ENCODE measurements around the gene TESMIN. TPM values are rescaled to one million over a fixed set of nuclear protein-coding genes. Genes with fewer than 3 reads are reported as not detected.
A peak's percentile ranks its signal among the peaks of the same experiment; 100 is the strongest.

Gene TESMIN
- total RNA-seq, 1 donor from 2014 or later = 1.1 TPM

GRCh38 chr11:68757711-68758110, 6.4 kb upstream of the TESMIN start:
- Histone ChIP-seq H3K4me1 (ENCODE audit: insufficient read depth, low read length) (no peaks in the 10 kb centered on the region), H3K9ac (ENCODE audit: low read length) (no peak overlapping the region), H3K27me3 (ENCODE audit: insufficient read depth, low read length) (peaks cover 2% of the 10 kb centered on the region), H4K20me1 (ENCODE audit: insufficient read depth, low read length) (no peaks in the 10 kb centered on the region), H3K36me3 (ENCODE audit: insufficient read depth, low read length) (no peaks in the 10 kb centered on the region), H2AFZ (ENCODE audit: low read depth, low read length) (no peak overlapping the region), H3K4me2 (ENCODE audit: low read length) (no peak overlapping the region), H3K9me3 (ENCODE audit: insufficient read depth, low read depth, low read length) (no peaks in the 10 kb centered on the region), H3K27ac (ENCODE audit: low read depth, low read length) (no peak overlapping the region), H3K4me3 (ENCODE audit: insufficient read depth, low read depth, low read length) (no peak overlapping the region), H3K79me2 (ENCODE audit: insufficient read depth, low read length) (no peaks in the 10 kb centered on the region)
- FAIRE-seq (no peak), DNase-seq (ENCODE audit: low read depth) (no peak)
- Mint-ChIP-seq H3K4me3 (ENCODE audit: unreplicated experiment) (peak overlapping the region; percentile 12), H3K27me3 (ENCODE audit: low read depth, unreplicated experiment) (peaks cover 23% of the 10 kb centered on the region), H3K36me3 (ENCODE audit: low read depth, unreplicated experiment) (no peaks in the 10 kb centered on the region), H3K4me1 (ENCODE audit: low read depth, unreplicated experiment) (peaks cover 3% of the 10 kb centered on the region), H3K9me3 (ENCODE audit: unreplicated experiment) (no peaks in the 10 kb centered on the region), H3K27ac (ENCODE audit: unreplicated experiment) (no peak overlapping the region)
- no peak for TF ChIP-seq CTCF (IDR thresholded peaks at IDR 0.05; ENCODE audit: insufficient read depth, low read depth, low read length)
- TF ChIP-seq EZH2 (IDR thresholded peaks at IDR 0.05; ENCODE audit: insufficient read depth, low read length) = no peak

- H3K27me3 ChIP-seq (ENCODE audit: insufficient read depth, low read length) = no peaks in the 10 kb centered on the region
- DNase-seq (ENCODE audit: low read depth) (peak; percentile 6), FAIRE-seq (no peak)
- no peak overlapping the region for H3K4me2 ChIP-seq (ENCODE audit: low read length)
- Mint-ChIP-seq H3K4me3 (ENCODE audit: unreplicated experiment) (no peak overlapping the region), H3K27me3 (ENCODE audit: low read depth, unreplicated experiment) (peaks cover 17% of the 10 kb centered on the region), H3K4me1 (ENCODE audit: low read depth, unreplicated experiment) (peaks cover 3% of the 10 kb centered on the region), H3K27ac (ENCODE audit: unreplicated experiment) (no peak overlapping the region), H3K36me3 (ENCODE audit: low read depth, unreplicated experiment) (no peaks in the 10 kb centered on the region), H3K9me3 (ENCODE audit: unreplicated experiment) (no peaks in the 10 kb centered on the region)
- no peaks in the 10 kb centered on the region for H3K79me2 ChIP-seq (ENCODE audit: insufficient read depth, low read length)
- no peaks in the 10 kb centered on the region for H3K9me3 ChIP-seq (ENCODE audit: insufficient read depth, low read depth, low read length)
- TF ChIP-seq CTCF (IDR thresholded peaks at IDR 0.05; ENCODE audit: insufficient read depth, low read depth, low read length) (no peak), EZH2 (IDR thresholded peaks at IDR 0.05; ENCODE audit: insufficient read depth, low read length) (no peak)
- H3K4me3 ChIP-seq (ENCODE audit: insufficient read depth, low read depth, low read length) = no peak overlapping the region
- no peaks in the 10 kb centered on the region for H4K20me1 ChIP-seq (ENCODE audit: insufficient read depth, low read length)
- H3K9ac ChIP-seq (ENCODE audit: low read length) = no peak overlapping the region
- H2AFZ ChIP-seq (ENCODE audit: low read depth, low read length) = no peak overlapping the region
- H3K4me1 ChIP-seq (ENCODE audit: insufficient read depth, low read length) = no peaks in the 10 kb centered on the region
- no peak overlapping the region for H3K27ac ChIP-seq (ENCODE audit: low read depth, low read length)
- H3K36me3 ChIP-seq (ENCODE audit: insufficient read depth, low read length) = no peaks in the 10 kb centered on the region
Observed at GRCh38 chr11:68756171-68756766, 4.9 kb upstream of the TESMIN start.

GRCh38 chr11:68753300-68753699, 2.0 kb upstream of the TESMIN start:
- Histone ChIP-seq H3K4me1 (ENCODE audit: insufficient read depth, low read length) (no peaks in the 10 kb centered on the region), H3K4me3 (ENCODE audit: insufficient read depth, low read depth, low read length) (no peak overlapping the region), H3K27me3 (ENCODE audit: insufficient read depth, low read length) (no peaks in the 10 kb centered on the region), H3K79me2 (ENCODE audit: insufficient read depth, low read length) (no peaks in the 10 kb centered on the region), H3K4me2 (ENCODE audit: low read length) (no peak overlapping the region), H3K9ac (ENCODE audit: low read length) (no peak overlapping the region), H2AFZ (ENCODE audit: low read depth, low read length) (no peak overlapping the region), H4K20me1 (ENCODE audit: insufficient read depth, low read length) (no peaks in the 10 kb centered on the region), H3K36me3 (ENCODE audit: insufficient read depth, low read length) (no peaks in the 10 kb centered on the region), H3K9me3 (ENCODE audit: insufficient read depth, low read depth, low read length) (no peaks in the 10 kb centered on the region), H3K27ac (ENCODE audit: low read depth, low read length) (no peak overlapping the region)
- no peak overlapping the region for H3K4me3 Mint-ChIP-seq (ENCODE audit: unreplicated experiment)
- TF ChIP-seq EZH2 (IDR thresholded peaks at IDR 0.05; ENCODE audit: insufficient read depth, low read length) (no peak), CTCF (IDR thresholded peaks at IDR 0.05; ENCODE audit: insufficient read depth, low read depth, low read length) (no peak)
- FAIRE-seq (no peak), DNase-seq (ENCODE audit: low read depth) (no peak)
- peaks cover 21% of the 10 kb centered on the region for H3K27me3 Mint-ChIP-seq (ENCODE audit: low read depth, unreplicated experiment)
- H3K27ac Mint-ChIP-seq (ENCODE audit: unreplicated experiment) = no peak overlapping the region
- no peaks in the 10 kb centered on the region for H3K36me3 Mint-ChIP-seq (ENCODE audit: low read depth, unreplicated experiment)
- no peaks in the 10 kb centered on the region for H3K9me3 Mint-ChIP-seq (ENCODE audit: unreplicated experiment)
- H3K4me1 Mint-ChIP-seq (ENCODE audit: low read depth, unreplicated experiment) = peaks cover 3% of the 10 kb centered on the region
